ENCODE results near the gene STMN3.

Gene STMN3

DNA sequence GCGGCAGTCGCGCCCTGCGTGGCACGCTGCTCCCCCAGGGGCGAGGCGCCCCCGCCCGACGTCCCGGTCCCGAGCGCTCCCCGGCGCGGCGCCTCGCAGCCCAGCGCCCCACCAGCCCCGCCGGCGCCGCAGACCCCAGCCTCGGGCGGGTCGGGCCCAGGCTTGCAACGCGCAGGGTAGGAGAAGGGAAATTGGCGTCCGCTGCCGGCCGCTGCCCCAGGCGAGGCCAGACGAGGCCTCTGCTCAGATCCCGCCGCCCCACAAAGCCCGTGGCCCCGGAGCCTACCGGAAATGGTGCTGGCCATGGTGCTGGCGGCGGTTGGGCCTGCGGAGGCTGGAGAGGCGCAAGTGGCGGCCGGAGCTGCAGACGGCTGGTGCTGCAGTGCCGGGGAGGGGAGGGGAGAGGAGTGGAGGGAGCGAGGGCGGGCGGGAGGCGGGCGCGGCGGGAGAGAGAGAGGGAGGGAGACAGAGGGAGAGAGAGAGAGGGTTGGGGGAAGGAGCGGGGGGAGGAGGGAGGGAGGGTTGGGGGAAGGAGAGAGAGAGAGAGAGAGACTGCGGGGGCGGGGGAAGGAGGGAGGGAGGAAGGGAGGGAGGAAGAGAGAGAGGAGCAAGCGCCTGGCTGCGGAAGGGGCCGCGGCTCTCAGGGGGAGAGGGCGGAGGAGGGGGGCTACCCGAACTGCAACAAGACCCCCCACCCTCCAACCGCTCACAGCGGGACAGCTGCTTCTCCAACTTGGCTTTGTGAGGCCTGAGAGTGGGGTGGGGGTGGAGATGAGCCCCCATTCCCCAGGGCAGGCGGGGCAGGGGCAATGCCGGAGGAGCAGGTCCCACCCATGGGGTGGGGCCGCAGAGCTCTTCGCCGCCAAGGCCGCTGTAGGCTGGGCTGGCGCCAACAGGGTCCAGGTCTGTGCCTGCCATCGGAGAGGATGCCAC, at the start of gene STMN3:
Gene STMN3 (minus strand): TSS at position 384 of the 933 bp plus-strand sequence. CDS start 79 bp downstream, at position 305.
- DNase-seq: peak; percentile 50

- DNase-seq: no peak
Measured at GRCh38 chr20:63702036-63702665, 48.9 kb upstream of the STMN3 start.

- no peak for DNase-seq
Measured at GRCh38 chr20:63701329-63702035, 48.3 kb upstream of the STMN3 start.

DNA sequence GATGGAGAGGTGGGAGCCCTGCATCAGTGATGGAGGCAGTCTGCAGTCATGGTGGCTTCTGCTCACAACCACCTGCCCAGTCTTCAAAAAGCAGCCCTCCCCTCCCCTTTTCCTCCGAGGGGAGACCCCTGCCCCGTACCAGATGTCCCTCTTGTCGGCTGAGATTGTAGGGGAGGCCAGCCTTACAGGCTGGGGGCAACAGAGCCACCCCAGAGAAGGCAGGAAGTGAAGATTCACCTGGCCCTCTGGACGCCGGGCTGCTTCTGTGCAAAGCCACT, 47.8 kb upstream of the STMN3 start:
- no peak for DNase-seq

GRCh38 chr20:63700199-63701050, 47.2 kb upstream of the STMN3 start:
- DNase-seq: no peak

DNA sequence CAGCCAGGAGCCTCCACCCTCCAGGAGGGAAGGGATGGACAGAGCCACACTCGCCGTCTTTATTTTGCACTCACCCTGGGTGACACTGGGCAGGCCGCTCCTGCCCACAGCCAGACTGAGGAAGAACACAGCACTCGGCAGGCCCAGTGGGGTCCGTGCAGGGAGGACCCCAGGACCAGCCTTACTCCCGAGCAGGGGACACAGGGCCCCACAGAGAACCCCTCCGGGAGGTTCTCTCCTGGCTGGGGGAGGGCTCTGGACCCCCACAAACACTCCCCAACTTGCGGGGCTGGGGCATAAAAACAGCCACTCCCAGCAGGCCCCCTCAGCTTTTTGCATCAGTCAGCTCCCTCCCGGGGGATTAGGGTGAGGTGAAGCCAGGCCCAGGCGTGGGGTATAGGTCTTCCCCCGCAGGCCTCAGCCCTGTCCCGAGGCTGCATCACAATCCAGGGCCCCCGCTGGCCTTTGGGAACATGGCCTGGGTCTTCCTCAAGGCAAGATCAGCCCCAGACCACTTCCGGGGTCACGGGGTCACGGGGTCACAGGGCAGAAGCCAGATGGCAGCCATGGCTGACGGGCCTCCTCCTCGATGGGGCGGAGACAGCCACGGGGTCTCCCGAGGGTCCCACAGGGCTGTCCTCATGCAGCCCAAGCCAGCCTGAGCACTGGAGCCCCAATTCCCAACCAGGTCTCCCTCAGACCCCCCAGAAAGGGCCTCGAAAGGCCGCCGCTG, 46.4 kb upstream of the STMN3 start:
- DNase-seq: no peak

GRCh38 chr20:63698739-63699465, 45.7 kb upstream of the STMN3 start:
- DNase-seq: no peak

- DNase-seq: no peak
Measured at GRCh38 chr20:63697868-63698545, 44.8 kb upstream of the STMN3 start.

DNA sequence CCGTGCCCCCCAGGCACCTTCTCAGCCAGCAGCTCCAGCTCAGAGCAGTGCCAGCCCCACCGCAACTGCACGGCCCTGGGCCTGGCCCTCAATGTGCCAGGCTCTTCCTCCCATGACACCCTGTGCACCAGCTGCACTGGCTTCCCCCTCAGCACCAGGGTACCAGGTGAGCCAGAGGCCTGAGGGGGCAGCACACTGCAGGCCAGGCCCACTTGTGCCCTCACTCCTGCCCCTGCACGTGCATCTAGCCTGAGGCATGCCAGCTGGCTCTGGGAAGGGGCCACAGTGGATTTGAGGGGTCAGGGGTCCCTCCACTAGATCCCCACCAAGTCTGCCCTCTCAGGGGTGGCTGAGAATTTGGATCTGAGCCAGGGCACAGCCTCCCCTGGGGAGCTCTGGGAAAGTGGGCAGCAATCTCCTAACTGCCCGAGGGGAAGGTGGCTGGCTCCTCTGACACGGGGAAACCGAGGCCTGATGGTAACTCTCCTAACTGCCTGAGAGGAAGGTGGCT, 44.2 kb upstream of the STMN3 start:
- no peak for DNase-seq

- no peak for DNase-seq
Measured at GRCh38 chr20:63696628-63697356, 43.6 kb upstream of the STMN3 start, which contains the start of gene TNFRSF6B. TSS of gene TNFRSF6B (plus strand) at chr20:63696652. CDS start at chr20:63696768, 116 bp downstream.

DNA sequence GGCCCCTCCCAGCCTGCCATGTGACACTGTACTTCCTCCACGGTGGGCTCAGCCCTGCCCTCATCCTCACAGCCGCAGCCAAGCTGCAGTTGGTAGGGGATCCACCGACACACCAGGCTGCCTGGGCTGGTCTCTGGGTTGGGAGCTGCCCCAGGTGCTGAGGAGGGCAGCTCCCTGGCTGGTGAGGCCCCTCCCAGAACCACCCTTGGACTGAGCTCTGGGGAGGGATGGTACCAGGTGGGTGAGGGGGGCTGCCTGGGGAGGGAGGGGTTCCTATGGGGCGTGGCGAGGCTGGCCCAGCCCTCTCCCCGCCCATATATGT, 43.0 kb upstream of the STMN3 start:
- DNase-seq: no peak

DNA sequence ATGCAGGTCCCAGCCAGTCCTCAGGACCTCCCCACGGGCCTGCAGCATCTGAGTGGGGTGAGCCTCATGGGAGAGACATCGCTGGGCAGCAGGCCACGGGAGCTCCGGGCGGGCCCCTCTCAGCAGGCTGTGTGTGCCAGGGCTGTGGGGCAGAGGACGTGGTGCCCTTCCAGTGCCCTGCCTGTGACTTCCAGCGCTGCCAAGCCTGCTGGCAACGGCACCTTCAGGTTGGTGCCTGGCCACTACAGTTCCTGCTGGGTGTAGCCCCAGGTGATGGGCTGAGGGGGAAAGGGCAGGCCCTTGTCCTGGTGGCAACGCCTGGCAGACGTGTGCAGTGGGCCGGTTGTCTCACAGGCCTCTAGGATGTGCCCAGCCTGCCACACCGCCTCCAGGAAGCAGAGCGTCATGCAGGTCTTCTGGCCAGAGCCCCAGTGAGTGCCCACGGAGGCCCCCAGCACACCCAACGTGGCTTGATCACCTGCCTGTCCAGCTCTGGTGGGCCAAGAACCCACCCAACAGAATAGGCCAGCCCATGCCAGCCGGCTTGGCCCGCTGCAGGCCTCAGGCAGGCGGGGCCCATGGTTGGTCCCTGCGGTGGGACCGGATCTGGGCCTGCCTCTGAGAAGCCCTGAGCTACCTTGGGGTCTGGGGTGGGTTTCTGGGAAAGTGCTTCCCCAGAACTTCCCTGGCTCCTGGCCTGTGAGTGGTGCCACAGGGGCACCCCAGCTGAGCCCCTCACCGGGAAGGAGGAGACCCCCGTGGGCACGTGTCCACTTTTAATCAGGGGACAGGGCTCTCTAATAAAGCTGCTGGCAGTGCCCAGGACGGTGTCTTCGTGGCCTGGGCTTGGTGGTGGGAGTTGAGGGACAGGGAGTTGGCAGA, 42.4 kb upstream of the STMN3 start:
- DNase-seq: no peak

DNA sequence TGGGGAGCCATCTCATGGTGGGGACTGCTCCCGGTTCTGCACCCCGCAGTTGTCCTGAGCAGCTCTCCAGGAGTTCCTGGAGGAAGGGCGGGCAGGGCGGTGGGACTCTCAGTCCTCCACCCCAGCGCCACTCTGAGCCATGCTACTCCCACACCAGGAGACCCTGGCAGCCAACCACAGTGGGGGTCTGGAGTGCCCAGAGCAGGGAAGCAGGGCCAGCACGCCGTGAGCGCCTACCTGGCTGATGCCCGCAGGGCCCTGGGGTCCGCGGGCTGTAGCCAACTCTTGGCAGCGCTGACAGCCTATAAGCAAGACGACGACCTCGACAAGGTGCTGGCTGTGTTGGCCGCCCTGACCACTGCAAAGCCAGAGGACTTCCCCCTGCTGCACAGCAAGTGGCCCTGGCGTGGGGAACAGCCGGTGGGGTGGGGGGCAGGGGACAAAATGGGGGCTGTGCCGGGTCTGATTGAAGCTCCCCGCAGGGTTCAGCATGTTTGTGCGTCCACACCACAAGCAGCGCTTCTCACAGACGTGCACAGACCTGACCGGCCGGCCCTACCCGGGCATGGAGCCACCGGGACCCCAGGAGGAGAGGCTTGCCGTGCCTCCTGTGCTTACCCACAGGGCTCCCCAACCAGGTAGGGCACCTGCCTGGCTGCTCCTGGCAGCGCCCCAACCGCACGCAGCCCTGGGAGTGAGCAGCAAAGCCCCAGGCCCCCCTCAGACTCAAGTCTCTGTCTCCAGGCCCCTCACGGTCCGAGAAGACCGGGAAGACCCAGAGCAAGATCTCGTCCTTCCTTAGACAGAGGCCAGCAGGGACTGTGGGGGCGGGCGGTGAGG, 41.6 kb upstream of the STMN3 start:
- no peak for DNase-seq

GRCh38 chr20:63693733-63694583, 40.7 kb upstream of the STMN3 start:
- no peak for DNase-seq

- DNase-seq: no peak
Measured at GRCh38 chr20:63693083-63693732, 40.0 kb upstream of the STMN3 start.

DNA sequence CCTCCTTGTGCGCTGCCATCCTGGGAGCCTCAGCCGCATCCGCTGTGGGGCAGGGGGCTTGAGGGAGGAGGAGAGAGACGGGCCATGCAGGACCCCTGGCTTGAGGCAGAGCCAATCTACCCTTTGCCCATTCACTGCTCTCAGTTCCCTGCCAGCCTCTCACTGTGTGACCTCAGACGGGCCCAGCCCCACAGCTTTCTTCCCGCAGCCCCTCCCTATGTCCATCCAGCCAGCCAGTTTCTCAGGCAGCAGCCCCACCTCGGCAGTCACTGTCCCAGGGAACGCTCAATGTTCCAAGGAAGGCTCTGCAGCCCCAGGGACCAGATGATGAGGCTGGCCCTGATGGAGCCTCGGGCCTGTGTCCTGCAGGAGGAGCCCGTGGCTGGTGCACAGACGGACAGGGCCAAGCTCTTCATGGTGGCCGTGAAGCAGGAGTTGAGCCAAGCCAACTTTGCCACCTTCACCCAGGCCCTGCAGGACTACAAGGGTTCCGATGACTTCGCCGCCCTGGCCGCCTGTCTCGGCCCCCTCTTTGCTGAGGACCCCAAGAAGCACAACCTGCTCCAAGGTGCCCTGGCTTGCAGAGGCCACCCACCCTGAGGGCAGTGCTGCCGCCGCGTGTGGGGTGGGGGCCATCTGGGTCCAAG, 39.3 kb upstream of the STMN3 start:
- no peak for DNase-seq
